ENCODE measurements around the gene PDE8A. TPM values are rescaled to one million over a fixed set of nuclear protein-coding genes. Genes with fewer than 3 reads are reported as not detected.

Gene PDE8A
- total and polyA plus RNA-seq, 2 experiments from 2014 or later = 5.6 to 7.5 TPM

DNA sequence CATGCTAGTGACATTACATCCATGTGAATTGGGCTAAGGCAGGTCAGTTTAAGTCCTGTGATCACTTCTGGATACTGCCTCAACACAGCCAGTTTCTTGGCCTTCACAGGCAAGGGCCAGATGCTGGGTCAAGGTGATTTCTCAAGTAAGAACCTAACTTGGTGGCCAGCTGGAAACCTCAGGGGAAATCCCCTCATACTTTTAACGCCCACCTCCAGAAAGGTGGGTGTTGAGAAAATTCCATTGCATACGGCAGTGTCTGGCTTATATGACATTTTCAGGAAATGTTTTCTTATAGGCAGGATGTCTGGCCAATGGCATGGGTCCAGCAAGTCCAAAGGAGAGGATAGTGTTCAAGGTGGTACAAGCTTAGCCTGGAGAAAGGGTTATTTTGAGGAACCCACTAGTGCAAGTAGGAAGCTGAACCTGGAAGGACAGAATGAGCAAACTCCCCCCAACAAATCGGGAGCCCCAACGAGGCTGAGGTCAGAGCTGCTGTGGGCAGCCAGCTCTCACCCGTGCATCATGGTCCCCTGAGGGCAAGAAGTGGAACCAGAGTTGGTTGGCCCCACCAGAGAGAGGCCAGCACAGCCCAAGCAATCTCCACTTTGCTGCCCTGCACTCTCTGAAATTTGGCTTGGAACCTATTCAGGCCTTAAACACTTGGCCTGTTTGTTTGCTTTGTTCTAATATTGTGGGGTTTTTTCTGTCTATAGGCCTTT is 135.4 kb downstream of the PDE8A start (continued):
- TF ChIP-seq, protein P1, sequence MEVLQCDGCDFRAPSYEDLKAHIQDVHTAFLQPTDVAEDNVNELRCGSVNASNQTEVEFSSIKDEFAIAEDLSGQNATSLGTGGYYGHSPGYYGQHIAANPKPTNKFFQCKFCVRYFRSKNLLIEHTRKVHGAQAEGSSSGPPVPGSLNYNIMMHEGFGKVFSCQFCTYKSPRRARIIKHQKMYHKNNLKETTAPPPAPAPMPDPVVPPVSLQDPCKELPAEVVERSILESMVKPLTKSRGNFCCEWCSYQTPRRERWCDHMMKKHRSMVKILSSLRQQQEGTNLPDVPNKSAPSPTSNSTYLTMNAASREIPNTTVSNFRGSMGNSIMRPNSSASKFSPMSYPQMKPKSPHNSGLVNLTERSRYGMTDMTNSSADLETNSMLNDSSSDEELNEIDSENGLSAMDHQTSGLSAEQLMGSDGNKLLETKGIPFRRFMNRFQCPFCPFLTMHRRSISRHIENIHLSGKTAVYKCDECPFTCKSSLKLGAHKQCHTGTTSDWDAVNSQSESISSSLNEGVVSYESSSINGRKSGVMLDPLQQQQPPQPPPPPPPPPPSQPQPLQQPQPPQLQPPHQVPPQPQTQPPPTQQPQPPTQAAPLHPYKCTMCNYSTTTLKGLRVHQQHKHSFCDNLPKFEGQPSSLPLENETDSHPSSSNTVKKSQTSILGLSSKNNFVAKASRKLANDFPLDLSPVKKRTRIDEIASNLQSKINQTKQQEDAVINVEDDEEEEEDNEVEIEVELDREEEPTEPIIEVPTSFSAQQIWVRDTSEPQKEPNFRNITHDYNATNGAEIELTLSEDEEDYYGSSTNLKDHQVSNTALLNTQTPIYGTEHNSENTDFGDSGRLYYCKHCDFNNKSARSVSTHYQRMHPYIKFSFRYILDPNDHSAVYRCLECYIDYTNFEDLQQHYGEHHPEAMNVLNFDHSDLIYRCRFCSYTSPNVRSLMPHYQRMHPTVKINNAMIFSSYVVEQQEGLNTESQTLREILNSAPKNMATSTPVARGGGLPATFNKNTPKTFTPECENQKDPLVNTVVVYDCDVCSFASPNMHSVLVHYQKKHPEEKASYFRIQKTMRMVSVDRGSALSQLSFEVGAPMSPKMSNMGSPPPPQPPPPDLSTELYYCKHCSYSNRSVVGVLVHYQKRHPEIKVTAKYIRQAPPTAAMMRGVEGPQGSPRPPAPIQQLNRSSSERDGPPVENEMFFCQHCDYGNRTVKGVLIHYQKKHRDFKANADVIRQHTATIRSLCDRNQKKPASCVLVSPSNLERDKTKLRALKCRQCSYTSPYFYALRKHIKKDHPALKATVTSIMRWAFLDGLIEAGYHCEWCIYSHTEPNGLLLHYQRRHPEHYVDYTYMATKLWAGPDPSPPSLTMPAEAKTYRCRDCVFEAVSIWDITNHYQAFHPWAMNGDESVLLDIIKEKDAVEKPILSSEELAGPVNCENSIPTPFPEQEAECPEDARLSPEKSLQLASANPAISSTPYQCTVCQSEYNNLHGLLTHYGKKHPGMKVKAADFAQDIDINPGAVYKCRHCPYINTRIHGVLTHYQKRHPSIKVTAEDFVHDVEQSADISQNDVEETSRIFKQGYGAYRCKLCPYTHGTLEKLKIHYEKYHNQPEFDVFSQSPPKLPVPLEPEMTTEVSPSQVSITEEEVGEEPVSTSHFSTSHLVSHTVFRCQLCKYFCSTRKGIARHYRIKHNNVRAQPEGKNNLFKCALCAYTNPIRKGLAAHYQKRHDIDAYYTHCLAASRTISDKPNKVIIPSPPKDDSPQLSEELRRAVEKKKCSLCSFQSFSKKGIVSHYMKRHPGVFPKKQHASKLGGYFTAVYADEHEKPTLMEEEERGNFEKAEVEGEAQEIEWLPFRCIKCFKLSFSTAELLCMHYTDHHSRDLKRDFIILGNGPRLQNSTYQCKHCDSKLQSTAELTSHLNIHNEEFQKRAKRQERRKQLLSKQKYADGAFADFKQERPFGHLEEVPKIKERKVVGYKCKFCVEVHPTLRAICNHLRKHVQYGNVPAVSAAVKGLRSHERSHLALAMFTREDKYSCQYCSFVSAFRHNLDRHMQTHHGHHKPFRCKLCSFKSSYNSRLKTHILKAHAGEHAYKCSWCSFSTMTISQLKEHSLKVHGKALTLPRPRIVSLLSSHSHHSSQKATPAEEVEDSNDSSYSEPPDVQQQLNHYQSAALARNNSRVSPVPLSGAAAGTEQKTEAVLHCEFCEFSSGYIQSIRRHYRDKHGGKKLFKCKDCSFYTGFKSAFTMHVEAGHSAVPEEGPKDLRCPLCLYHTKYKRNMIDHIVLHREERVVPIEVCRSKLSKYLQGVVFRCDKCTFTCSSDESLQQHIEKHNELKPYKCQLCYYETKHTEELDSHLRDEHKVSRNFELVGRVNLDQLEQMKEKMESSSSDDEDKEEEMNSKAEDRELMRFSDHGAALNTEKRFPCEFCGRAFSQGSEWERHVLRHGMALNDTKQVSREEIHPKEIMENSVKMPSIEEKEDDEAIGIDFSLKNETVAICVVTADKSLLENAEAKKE (CRISPR knock-in tag; IDR thresholded peaks at IDR 0.05) = no peak
- no peak for TF ChIP-seq EZH2phosphoT487 (IDR thresholded peaks at IDR 0.05; ENCODE audit: unreplicated experiment)
- TF ChIP-seq ZNF114 (CRISPR knock-in tag; IDR thresholded peaks at IDR 0.05) = no peak
- no peak for TF ChIP-seq POLR2AphosphoS5 (IDR thresholded peaks at IDR 0.05; ENCODE audit: low read depth)
- TF ChIP-seq, protein P2, sequence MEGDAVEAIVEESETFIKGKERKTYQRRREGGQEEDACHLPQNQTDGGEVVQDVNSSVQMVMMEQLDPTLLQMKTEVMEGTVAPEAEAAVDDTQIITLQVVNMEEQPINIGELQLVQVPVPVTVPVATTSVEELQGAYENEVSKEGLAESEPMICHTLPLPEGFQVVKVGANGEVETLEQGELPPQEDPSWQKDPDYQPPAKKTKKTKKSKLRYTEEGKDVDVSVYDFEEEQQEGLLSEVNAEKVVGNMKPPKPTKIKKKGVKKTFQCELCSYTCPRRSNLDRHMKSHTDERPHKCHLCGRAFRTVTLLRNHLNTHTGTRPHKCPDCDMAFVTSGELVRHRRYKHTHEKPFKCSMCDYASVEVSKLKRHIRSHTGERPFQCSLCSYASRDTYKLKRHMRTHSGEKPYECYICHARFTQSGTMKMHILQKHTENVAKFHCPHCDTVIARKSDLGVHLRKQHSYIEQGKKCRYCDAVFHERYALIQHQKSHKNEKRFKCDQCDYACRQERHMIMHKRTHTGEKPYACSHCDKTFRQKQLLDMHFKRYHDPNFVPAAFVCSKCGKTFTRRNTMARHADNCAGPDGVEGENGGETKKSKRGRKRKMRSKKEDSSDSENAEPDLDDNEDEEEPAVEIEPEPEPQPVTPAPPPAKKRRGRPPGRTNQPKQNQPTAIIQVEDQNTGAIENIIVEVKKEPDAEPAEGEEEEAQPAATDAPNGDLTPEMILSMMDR (conservative IDR thresholded peaks at IDR 0.05; ENCODE audit: low read depth in 2 of 2) = no peak
- TF ChIP-seq, protein P3, sequence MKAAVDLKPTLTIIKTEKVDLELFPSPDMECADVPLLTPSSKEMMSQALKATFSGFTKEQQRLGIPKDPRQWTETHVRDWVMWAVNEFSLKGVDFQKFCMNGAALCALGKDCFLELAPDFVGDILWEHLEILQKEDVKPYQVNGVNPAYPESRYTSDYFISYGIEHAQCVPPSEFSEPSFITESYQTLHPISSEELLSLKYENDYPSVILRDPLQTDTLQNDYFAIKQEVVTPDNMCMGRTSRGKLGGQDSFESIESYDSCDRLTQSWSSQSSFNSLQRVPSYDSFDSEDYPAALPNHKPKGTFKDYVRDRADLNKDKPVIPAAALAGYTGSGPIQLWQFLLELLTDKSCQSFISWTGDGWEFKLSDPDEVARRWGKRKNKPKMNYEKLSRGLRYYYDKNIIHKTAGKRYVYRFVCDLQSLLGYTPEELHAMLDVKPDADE (IDR thresholded peaks at IDR 0.05) = no peak
- TF ChIP-seq ZNF331 (CRISPR knock-in tag; IDR thresholded peaks at IDR 0.05; ENCODE audit: low read depth) = no peak
- TF ChIP-seq JUNB (IDR thresholded peaks at IDR 0.05; ENCODE audit: unreplicated experiment) = no peak
- no peak for TF ChIP-seq CREB1 (CRISPR knock-in tag; IDR thresholded peaks at IDR 0.05; ENCODE audit: low read depth)
